Tibial nerve (tissue), 4 donors: ENCODE results near the gene SAP30BP. TPM values are rescaled to one million over a fixed set of nuclear protein-coding genes. Genes with fewer than 3 reads are reported as not detected.

Source experiments
- DNase-seq, 2 donors: peaks; one replicate each; pipeline ENCODE4 v3.0.0-alpha.2; 2019; ENCODE audit warnings: low spot score in 2 of 2
- H3K27ac ChIP-seq, 4 donors: fragments of 200-600 bp; sonication (generic) in 3 of 4; one replicate each; pipeline ENCODE4 v1.5.1; 2017 to 2019; ENCODE audit warnings: mild to moderate bottlenecking in 1 of 4
- H3K27me3 ChIP-seq, 2 donors: fragments of 200-600 bp; sonication (generic) in 1 of 2; one replicate each; pipeline versions ENCODE4 v1.5.1 to v1.6.0; 2017 to 2019
- H3K36me3 ChIP-seq, 3 donors: fragments of 200-600 bp; sonication (generic); one replicate each; pipeline ENCODE4 v1.5.1; 2018 to 2019
- H3K4me1 ChIP-seq, 4 donors: fragments of 200-600 bp; sonication (generic) in 3 of 4; one replicate each; pipeline ENCODE4 v1.5.1; 2017 to 2019
- H3K4me3 ChIP-seq, 4 donors: fragments of 200-600 bp; sonication (generic) in 3 of 4; one replicate each; pipeline ENCODE4 v1.5.1; 2017 to 2019; ENCODE audit warnings: mild to moderate bottlenecking in 1 of 4, moderate library complexity in 1 of 4
- H3K9me3 ChIP-seq, 4 donors: fragments of 200-600 bp; sonication (generic) in 3 of 4; one replicate each; pipeline ENCODE4 v1.5.1; 2017 to 2019
- EP300 ChIP-seq, 2 donors: sonication (generic); formaldehyde crosslinking; IDR thresholded peaks; one replicate each; pipeline ENCODE4 v1.6.1; 2017; ENCODE audit warnings: antibody characterized with exemption in 2 of 2, mild to moderate bottlenecking in 1 of 2
- POLR2A ChIP-seq, 2 donors: fragments of 450-650 bp; IDR thresholded peaks; one replicate each; pipeline ENCODE4 v1.6.1; 2017; ENCODE audit warnings: antibody characterized with exemption in 2 of 2, mild to moderate bottlenecking in 2 of 2, moderate library complexity in 2 of 2
- WGBS, 2 donors: methylation state at CpG; one replicate each; pipeline ENCODE4 v1.1.5; 2018; 5-methylcytosine and 5-hydroxymethylcytosine counted together
- total RNA-seq, 4 donors: library from RNA; depleted of rRNA; stranded (reverse); fragments of >200 nt; gene quantifications; one replicate each; pipeline ENCODE4 v1.1.0, GENCODE V29; 2016
- TF ChIP-seq, protein P1 (sequence below), 5 experiments: fragments of 200-600 bp in 3 of 5; fragments of 450-650 bp in 2 of 5; sonication (generic) in 3 of 5; IDR thresholded peaks; one replicate each; pipeline ENCODE4 v1.5.1; 2016 to 2019; ENCODE audit warnings: antibody characterized with exemption in 5 of 5, mild to moderate bottlenecking in 3 of 5, moderate library complexity in 2 of 5

SAP30BP gene
- total RNA-seq, 4 donors from 2014 or later = 63.9 to 119 (median 95.3) TPM

DNA sequence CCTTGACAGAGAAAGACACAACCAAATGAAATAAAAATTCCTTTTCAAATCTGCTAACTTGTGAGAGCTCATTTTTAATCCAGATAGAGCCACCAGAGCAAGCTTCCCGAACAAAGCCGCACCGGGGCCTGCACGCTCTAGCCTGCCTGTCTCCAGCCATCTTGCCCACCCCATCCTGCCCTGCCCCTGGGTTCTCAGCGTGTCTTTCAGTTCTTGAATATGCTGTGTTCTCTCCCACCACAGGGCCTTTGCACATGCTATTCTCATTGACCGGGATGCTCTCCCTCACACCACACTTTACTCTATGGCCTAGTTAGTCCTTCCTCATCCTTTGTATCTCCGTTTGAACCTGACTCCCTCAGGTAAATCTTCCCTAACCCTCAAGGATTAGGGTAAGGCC lies 19.2 kb upstream of the SAP30BP start:
- TF ChIP-seq, protein P1, sequence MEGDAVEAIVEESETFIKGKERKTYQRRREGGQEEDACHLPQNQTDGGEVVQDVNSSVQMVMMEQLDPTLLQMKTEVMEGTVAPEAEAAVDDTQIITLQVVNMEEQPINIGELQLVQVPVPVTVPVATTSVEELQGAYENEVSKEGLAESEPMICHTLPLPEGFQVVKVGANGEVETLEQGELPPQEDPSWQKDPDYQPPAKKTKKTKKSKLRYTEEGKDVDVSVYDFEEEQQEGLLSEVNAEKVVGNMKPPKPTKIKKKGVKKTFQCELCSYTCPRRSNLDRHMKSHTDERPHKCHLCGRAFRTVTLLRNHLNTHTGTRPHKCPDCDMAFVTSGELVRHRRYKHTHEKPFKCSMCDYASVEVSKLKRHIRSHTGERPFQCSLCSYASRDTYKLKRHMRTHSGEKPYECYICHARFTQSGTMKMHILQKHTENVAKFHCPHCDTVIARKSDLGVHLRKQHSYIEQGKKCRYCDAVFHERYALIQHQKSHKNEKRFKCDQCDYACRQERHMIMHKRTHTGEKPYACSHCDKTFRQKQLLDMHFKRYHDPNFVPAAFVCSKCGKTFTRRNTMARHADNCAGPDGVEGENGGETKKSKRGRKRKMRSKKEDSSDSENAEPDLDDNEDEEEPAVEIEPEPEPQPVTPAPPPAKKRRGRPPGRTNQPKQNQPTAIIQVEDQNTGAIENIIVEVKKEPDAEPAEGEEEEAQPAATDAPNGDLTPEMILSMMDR (IDR thresholded peaks at IDR 0.05) = no peak
- TF ChIP-seq POLR2A (IDR thresholded peaks at IDR 0.05) = no peak
- no peak for TF ChIP-seq EP300 (IDR thresholded peaks at IDR 0.05)
- DNase-seq = no peak
- Histone ChIP-seq H3K9me3 (no peaks in the 10 kb centered on the region), H3K4me3 (no peak overlapping the region), H3K27ac (no peak overlapping the region), H3K36me3 (peaks cover 0 to 74% (median 10%) of the 10 kb centered on the region in 3 donors), H3K4me1 (peaks cover 0 to 27% (median 0%) of the 10 kb centered on the region in 4 donors), H3K27me3 (no peaks in the 10 kb centered on the region)
- 93 to 99% methylated on average over 7 of the region's 7 CpGs for WGBS, 2 donors

DNA sequence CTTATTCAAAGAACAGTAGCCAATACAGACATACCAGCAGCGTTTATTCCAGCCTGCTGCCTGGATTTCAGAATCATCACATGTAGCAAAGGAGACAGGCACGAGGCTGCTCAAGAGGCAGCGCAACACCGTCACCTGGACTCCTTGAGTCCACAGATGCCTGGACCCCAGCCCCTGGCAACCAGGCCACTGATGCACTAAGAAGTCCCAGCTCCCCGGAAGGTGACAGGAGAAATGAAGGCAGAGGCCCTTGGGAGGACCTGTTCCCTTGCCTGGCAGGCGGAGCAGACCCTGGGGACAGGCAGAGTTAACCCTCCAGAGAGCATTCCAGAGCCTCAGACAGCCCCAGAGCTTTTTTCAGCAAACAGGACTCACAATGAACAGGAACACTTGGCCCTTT lies 17.5 kb upstream of the SAP30BP start:
- H3K27me3 ChIP-seq = no peaks in the 10 kb centered on the region
- H3K27ac ChIP-seq = peak overlapping the region in 3 of 4 donors; percentile 44 to 63 (median 51)
- DNase-seq = no peak
- WGBS, 2 donors = 58 to 63% methylated on average over 6 of the region's 6 CpGs
- no peak overlapping the region for H3K4me3 ChIP-seq
- H3K36me3 ChIP-seq = peaks cover 0 to 79% (median 10%) of the 10 kb centered on the region in 3 donors
- H3K4me1 ChIP-seq = peaks cover 0 to 30% (median 0%) of the 10 kb centered on the region in 4 donors
- H3K9me3 ChIP-seq = no peaks in the 10 kb centered on the region
- TF ChIP-seq EP300 (IDR thresholded peaks at IDR 0.05) (no peak), POLR2A (IDR thresholded peaks at IDR 0.05) (no peak)
- TF ChIP-seq, protein P1 (IDR thresholded peaks at IDR 0.05) = no peak

DNA sequence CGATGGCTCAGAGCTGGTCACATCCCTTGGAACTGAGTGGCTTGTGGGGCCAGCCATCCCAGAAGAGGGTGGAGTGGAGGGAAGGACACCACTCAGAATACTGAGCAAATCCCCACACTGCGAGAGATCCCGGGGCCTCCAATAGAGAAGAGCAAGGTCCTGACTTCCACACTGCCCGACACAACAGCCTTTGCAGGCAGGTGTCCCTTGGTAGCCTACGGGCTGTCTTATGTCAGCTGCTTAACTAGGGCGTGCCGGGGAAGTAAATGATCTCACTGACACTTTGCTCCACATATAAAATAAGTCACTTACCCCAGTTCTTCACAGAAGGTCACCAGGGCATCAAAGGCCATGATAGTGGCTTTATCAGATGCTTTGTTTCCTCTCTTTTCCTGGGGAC lies 16.3 kb upstream of the SAP30BP start:
- peak overlapping the region in 3 of 4 donors; percentile 44 to 63 (median 51) for H3K27ac ChIP-seq
- TF ChIP-seq POLR2A (IDR thresholded peaks at IDR 0.05) (no peak), EP300 (IDR thresholded peaks at IDR 0.05) (no peak)
- TF ChIP-seq, protein P1 (IDR thresholded peaks at IDR 0.05) = no peak
- peaks cover 0 to 30% (median 0%) of the 10 kb centered on the region in 4 donors for H3K4me1 ChIP-seq
- H3K9me3 ChIP-seq = no peaks in the 10 kb centered on the region
- peaks cover 0 to 90% (median 10%) of the 10 kb centered on the region in 3 donors for H3K36me3 ChIP-seq
- H3K4me3 ChIP-seq = no peak overlapping the region
- 69 to 83% methylated on average over 7 of the region's 7 CpGs for WGBS, 2 donors
- no peaks in the 10 kb centered on the region for H3K27me3 ChIP-seq
- DNase-seq = no peak

DNA sequence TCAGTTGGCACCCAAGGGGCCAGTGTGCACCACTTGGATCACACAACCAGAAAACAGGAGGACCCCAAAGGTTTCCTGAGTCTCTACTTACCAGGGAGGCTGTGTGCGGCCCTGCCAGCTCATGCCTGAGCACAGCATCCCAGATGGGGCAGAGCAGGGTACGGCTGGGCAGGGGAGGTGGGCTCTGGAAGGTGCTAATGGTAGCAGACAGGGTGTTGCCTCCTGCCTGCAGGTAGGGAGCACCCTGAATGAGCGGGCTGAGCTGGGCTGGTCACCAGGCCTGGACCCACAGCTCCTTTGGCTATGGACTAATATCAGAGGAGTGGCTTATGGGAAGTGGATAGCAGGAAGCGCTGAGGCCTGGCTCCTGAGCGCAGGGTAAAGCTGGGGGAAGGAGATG lies 14.8 kb upstream of the SAP30BP start:
- H3K4me1 ChIP-seq = peaks cover 0 to 30% (median 0%) of the 10 kb centered on the region in 4 donors
- no peaks in the 10 kb centered on the region for H3K9me3 ChIP-seq
- H3K36me3 ChIP-seq = peaks cover 0 to 87% (median 10%) of the 10 kb centered on the region in 3 donors
- TF ChIP-seq, protein P1 (IDR thresholded peaks at IDR 0.05) = no peak
- DNase-seq = no peak
- H3K4me3 ChIP-seq = no peak overlapping the region
- H3K27me3 ChIP-seq = no peaks in the 10 kb centered on the region
- H3K27ac ChIP-seq = peak overlapping the region in 1 of 4 donors; percentile 69
- WGBS, 2 donors = 93 to 96% methylated on average over 5 of the region's 5 CpGs

DNA sequence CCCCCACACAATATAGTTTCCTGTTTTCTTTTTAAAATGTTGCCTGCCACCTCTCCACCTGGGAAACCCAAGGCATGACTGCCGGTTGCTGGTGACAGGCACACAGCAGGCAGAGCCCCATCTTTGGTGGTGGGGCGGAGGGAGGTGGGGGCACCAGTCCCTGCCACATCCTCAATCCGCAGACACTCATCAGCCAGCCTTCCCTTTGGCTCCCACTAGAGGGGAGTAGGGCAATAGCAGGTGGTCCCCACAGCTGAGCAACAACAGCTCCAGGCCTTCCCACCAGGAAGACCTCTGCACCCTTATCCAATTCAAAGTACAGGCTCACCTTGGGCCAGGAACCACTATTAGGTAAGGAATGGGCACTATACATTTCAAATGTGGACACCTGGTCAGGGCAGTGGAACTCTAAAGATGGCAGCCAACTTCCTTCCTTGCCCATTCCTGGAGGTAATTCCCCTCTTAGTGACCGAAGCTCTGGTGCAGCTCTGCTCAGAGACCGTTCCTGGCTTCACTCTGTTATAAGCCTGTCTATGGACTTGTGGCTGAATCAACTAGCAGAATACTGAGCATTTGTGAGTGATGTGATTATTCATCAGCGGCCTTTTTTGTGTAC lies 14.1 kb upstream of the SAP30BP start:
- H3K4me1 ChIP-seq = peaks cover 0 to 30% (median 0%) of the 10 kb centered on the region in 4 donors
- H3K9me3 ChIP-seq = no peaks in the 10 kb centered on the region
- no peak for TF ChIP-seq EP300 (IDR thresholded peaks at IDR 0.05)
- TF ChIP-seq, protein P1 (IDR thresholded peaks at IDR 0.05) = peak; percentile 49 to 68 (median 54)
- no peaks in the 10 kb centered on the region for H3K27me3 ChIP-seq
- H3K27ac ChIP-seq = peak overlapping the region in 1 of 4 donors; percentile 69
- DNase-seq = no peak
- H3K4me3 ChIP-seq = no peak overlapping the region
- 50 to 55% methylated on average over 6 of the region's 6 CpGs for whole genome bisulfite sequencing, 2 donors
- peaks cover 0 to 87% (median 10%) of the 10 kb centered on the region in 3 donors for H3K36me3 ChIP-seq
